HCT116 (cell line): ENCODE data around the gene ST8SIA2. TPM values are rescaled to one million over a fixed set of nuclear protein-coding genes. Genes with fewer than 3 reads are reported as not detected.

Source experiments
- ATAC-seq: fragments of 200-7000 bp; cut with Tn5 transposase; 2 replicates; pipeline ENCODE4 v1.9.1; 2020; ENCODE audit warnings: mild to moderate bottlenecking, moderate library complexity
- BruUV-seq: library from RNA; stranded (reverse); fragments of 400-500 nt; replicated peaks from 2 replicates; lab custom pipeline; 2021; lab: Mats Ljungman, UMichigan
- CTCF ChIA-PET: fragments of 300-600 bp; sonication (Branson Sonifier 250); formaldehyde crosslinking; loops from one replicate; lab custom pipeline; 2021; ENCODE audit warnings: antibody characterized with exemption; lab: Charles Lee
- POLR2A ChIA-PET: fragments of 300-600, 350-600 bp; sonication (Branson Sonifier 250); formaldehyde crosslinking; loops from one replicate; lab custom pipeline; 2021; ENCODE audit warnings: antibody characterized with exemption; lab: Charles Lee
- RAD21 ChIA-PET, 2 experiments: fragments of 300-600 bp; sonication (Branson Sonifier 250); formaldehyde crosslinking; loops; one replicate each; lab custom pipeline; 2023; ENCODE audit warnings: low total read pairs in 2 of 2; ENCODE audit not compliant: uncharacterized antibody in 2 of 2, unreplicated experiment in 2 of 2, low non-redundant PET in 1 of 2; lab: Charles Lee
- DNase-seq: peaks from one replicate; pipeline ENCODE4 v3.0.0-alpha.2; 2010; ENCODE audit warnings: low read depth, low spot score
- H2AFZ ChIP-seq: fragments of 200-600 bp; shearing (Covaris generic), sonication (generic); 2 replicates; pipeline ENCODE4 v1.6.1; 2017; ENCODE audit warnings: low read depth, mixed run types, mixed read lengths, antibody characterized with exemption, low read length; ENCODE audit not compliant: poor library complexity, severe bottlenecking
- H3K27ac ChIP-seq: 2 replicates; pipeline ENCODE4 v1.5.1; 2012; ENCODE audit warnings: low read depth, low read length
- H3K27me3 ChIP-seq: fragments of 200-600 bp; sonication (generic); 2 replicates; pipeline ENCODE4 v1.6.1; 2016; ENCODE audit warnings: mixed run types, low read length, mixed read lengths; ENCODE audit not compliant: insufficient read depth
- H3K36me3 ChIP-seq, 2 experiments: fragments of 200-500 bp in 1 of 2; fragments of 200-600 bp in 1 of 2; sonication (Bioruptor generic) in 1 of 2; sonication (generic) in 1 of 2; 2 replicates each; pipeline versions ENCODE4 v1.5.1 to v1.6.1; 2014 to 2016; ENCODE audit warnings: low read length in 2 of 2, inconsistent platforms in 1 of 2, mixed read lengths in 1 of 2, mixed run types in 1 of 2; ENCODE audit not compliant: insufficient read depth in 2 of 2, control insufficient read depth in 1 of 2
- H3K4me1 ChIP-seq, 2 experiments: fragments of 200-600 bp in 1 of 2; sonication (generic) in 1 of 2; 2 replicates each; pipeline versions ENCODE4 v1.5.1 to v1.6.1; 2012 to 2017; ENCODE audit warnings: low read length in 2 of 2, inconsistent platforms in 1 of 2, mild to moderate bottlenecking in 1 of 2, mixed read lengths in 1 of 2, mixed run types in 1 of 2, moderate library complexity in 1 of 2; ENCODE audit not compliant: insufficient read depth in 2 of 2, control insufficient read depth in 1 of 2
- H3K4me2 ChIP-seq: fragments of 200-600 bp; sonication (generic); 2 replicates; pipeline ENCODE4 v1.6.1; 2017; ENCODE audit warnings: mixed run types, low read length, mixed read lengths
- H3K4me3 ChIP-seq, 2 experiments: fragments of 200-600 bp in 1 of 2; sonication (generic) in 1 of 2; replicated peaks in 1 of 2; 2 replicates each; pipeline ENCODE4 v1.5.1; 2011 to 2016; ENCODE audit warnings: low read length in 2 of 2, control low read depth in 1 of 2, low read depth in 1 of 2, mild to moderate bottlenecking in 1 of 2, mixed read lengths in 1 of 2, mixed run types in 1 of 2
- H3K79me2 ChIP-seq: fragments of 200-600 bp; sonication (generic); 2 replicates; pipeline ENCODE4 v1.6.1; 2017; ENCODE audit warnings: mild to moderate bottlenecking, mixed run types, low read length, moderate library complexity, mixed read lengths; ENCODE audit not compliant: insufficient read depth
- H3K9ac ChIP-seq: fragments of 200-600 bp; sonication (generic); 2 replicates; pipeline ENCODE4 v1.6.1; 2016; ENCODE audit warnings: low read length, mixed read lengths
- H3K9me2 ChIP-seq: fragments of 200-600 bp; sonication (generic), shearing (Covaris generic); 2 replicates; pipeline ENCODE4 v1.6.1; 2017; ENCODE audit warnings: mixed run types, mild to moderate bottlenecking, moderate library complexity; ENCODE audit not compliant: insufficient read depth
- H3K9me3 ChIP-seq, 2 experiments: fragments of 200-500 bp in 1 of 2; fragments of 200-600 bp in 1 of 2; sonication (Bioruptor generic) in 1 of 2; sonication (generic) in 1 of 2; 2 replicates each; pipeline ENCODE4 v1.6.1; 2014 to 2017; ENCODE audit warnings: low read length in 2 of 2, mixed read lengths in 2 of 2, inconsistent platforms in 1 of 2, low read depth in 1 of 2, mild to moderate bottlenecking in 1 of 2, mixed run types in 1 of 2, moderate library complexity in 1 of 2; ENCODE audit not compliant: control insufficient read depth in 1 of 2, insufficient read depth in 1 of 2
- H4K20me1 ChIP-seq: fragments of 200-600 bp; sonication (generic), shearing (Covaris generic); 2 replicates; pipeline ENCODE4 v1.6.1; 2017; ENCODE audit warnings: mixed run types, mild to moderate bottlenecking, moderate library complexity; ENCODE audit not compliant: insufficient read depth
- CBX3 ChIP-seq: IDR thresholded peaks from 2 replicates; pipeline ENCODE4 v1.6.1; 2012; ENCODE audit warnings: low read depth
- CEBPB ChIP-seq: IDR thresholded peaks from 2 replicates; pipeline ENCODE4 v1.6.1; 2012; ENCODE audit warnings: low read depth
- EGR1 ChIP-seq: IDR thresholded peaks from 2 replicates; pipeline ENCODE4 v1.6.1; 2012; ENCODE audit warnings: low read depth
- EZH2 ChIP-seq: fragments of 200-600 bp; sonication (generic); IDR thresholded peaks from 2 replicates; pipeline ENCODE4 v1.6.1; 2017; ENCODE audit warnings: antibody characterized with exemption, mixed run types
- POLR2AphosphoS5 ChIP-seq: IDR thresholded peaks from 2 replicates; pipeline ENCODE4 v1.6.1; 2011; ENCODE audit warnings: mild to moderate bottlenecking, low read depth, low read length, moderate library complexity
- SP1 ChIP-seq: IDR thresholded peaks from 2 replicates; pipeline ENCODE4 v1.6.1; 2012; ENCODE audit warnings: low read depth
- SRF ChIP-seq: IDR thresholded peaks from 2 replicates; pipeline ENCODE4 v1.6.1; 2012; ENCODE audit warnings: low read depth
- TCF7L2 ChIP-seq: IDR thresholded peaks from 2 replicates; pipeline ENCODE4 v1.7.0; 2011; ENCODE audit warnings: borderline replicate concordance, inconsistent platforms; ENCODE audit not compliant: insufficient read depth, insufficient read length; ENCODE audit errors: extremely low read depth
- ZFX ChIP-seq: fragments of 450-650 bp; IDR thresholded peaks from 2 replicates; pipeline ENCODE4 v1.6.1; 2017
- intact Hi-C: fragments of 100-400 bp; cut with micrococcal nuclease; formaldehyde crosslinking; loops from 2 replicates; pipeline ENCODE4 v1.10.0; 2022
- total RNA-seq: library from RNA; stranded (reverse); gene quantifications from one replicate; pipeline ENCODE4 v1.2.1, GENCODE V29; 2021; ENCODE audit not compliant: unreplicated experiment
- TF ChIP-seq, protein P1 (sequence below): IDR thresholded peaks from 2 replicates; pipeline ENCODE4 v1.6.1; 2012
- TF ChIP-seq, protein P2 (sequence below), 3 experiments: fragments of 200-600 bp in 1 of 3; sonication (generic) in 1 of 3; IDR thresholded peaks in 2 of 3; conservative IDR thresholded peaks in 1 of 3; 2 replicates each; pipeline ENCODE4 v1.5.1; 2012 to 2017; ENCODE audit warnings: low read depth in 2 of 3, low read length in 2 of 3, antibody characterized with exemption in 1 of 3, borderline replicate concordance in 1 of 3, control low read depth in 1 of 3, mild to moderate bottlenecking in 1 of 3, mixed read lengths in 1 of 3, mixed run types in 1 of 3, moderate library complexity in 1 of 3; ENCODE audit not compliant: insufficient read depth in 1 of 3
- TF ChIP-seq, protein P3 (sequence below): IDR thresholded peaks from 2 replicates; pipeline ENCODE4 v1.6.1; 2011; ENCODE audit warnings: mild to moderate bottlenecking, low read length, moderate library complexity; ENCODE audit not compliant: insufficient replicate concordance; ENCODE audit errors: extremely low read depth

The ST8SIA2 gene
- total RNA-seq, 1 experiment from 2014 or later, result not detected

DNA sequence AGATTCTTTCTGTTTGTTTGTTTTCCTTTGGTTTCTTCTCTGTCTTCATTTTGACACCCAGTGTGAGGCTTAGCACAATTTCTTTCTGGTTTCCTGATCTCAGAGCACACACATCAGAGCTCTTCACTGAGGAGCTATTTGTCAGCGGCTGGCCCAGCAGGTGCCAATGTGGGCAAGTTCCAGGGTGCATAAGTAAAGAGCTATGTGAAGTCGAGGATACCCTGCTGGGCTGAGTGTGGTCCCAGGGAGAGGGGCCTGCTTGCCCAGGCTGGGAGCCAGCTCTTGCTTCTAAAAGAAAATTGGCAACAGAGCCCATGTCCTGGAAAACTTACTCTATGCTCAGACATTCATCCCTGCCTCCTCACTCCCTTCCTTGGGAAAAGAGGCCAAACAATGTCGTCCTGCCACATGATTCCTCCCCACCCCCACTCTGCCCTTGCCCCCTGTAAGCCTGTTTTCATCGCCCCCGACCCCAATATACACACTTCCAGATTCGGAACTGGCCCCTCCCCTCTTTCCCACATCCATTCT, 101.2 kb downstream of the ST8SIA2 start:
- BruUV-seq, result no TSS peak
- intact Hi-C loops, result no loop called here

More for the DNA sequence above, 101.2 kb downstream of the ST8SIA2 start:
- POLR2A ChIA-PET, result no interaction called here
- Histone ChIP-seq H3K4me3 (no peak overlapping the region), H3K27ac (no peak overlapping the region), H3K27me3 (peaks cover 70% of the 10 kb centered on the region), H3K9me2 (no peaks in the 10 kb centered on the region), H3K36me3 (no peaks in the 10 kb centered on the region), H3K9ac (no peak overlapping the region), H3K79me2 (no peaks in the 10 kb centered on the region), H3K9me3 (no peaks in the 10 kb centered on the region), H3K4me1 (no peaks in the 10 kb centered on the region), H4K20me1 (no peaks in the 10 kb centered on the region), H2AFZ (no peak overlapping the region), H3K4me2 (no peak overlapping the region)
- RAD21 ChIA-PET, result no interaction called here
- TF ChIP-seq ZFX (no peak), TCF7L2 (no peak), SRF (no peak), SP1 (no peak), POLR2AphosphoS5 (no peak), CBX3 (no peak), EZH2 (no peak), CEBPB (no peak), EGR1 (no peak)
- TF ChIP-seq, protein P1, sequence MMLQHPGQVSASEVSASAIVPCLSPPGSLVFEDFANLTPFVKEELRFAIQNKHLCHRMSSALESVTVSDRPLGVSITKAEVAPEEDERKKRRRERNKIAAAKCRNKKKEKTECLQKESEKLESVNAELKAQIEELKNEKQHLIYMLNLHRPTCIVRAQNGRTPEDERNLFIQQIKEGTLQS, result no peak
- TF ChIP-seq, protein P2, sequence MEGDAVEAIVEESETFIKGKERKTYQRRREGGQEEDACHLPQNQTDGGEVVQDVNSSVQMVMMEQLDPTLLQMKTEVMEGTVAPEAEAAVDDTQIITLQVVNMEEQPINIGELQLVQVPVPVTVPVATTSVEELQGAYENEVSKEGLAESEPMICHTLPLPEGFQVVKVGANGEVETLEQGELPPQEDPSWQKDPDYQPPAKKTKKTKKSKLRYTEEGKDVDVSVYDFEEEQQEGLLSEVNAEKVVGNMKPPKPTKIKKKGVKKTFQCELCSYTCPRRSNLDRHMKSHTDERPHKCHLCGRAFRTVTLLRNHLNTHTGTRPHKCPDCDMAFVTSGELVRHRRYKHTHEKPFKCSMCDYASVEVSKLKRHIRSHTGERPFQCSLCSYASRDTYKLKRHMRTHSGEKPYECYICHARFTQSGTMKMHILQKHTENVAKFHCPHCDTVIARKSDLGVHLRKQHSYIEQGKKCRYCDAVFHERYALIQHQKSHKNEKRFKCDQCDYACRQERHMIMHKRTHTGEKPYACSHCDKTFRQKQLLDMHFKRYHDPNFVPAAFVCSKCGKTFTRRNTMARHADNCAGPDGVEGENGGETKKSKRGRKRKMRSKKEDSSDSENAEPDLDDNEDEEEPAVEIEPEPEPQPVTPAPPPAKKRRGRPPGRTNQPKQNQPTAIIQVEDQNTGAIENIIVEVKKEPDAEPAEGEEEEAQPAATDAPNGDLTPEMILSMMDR (IDR thresholded peaks at IDR 0.05 in 2 of 3, conservative IDR thresholded peaks at IDR 0.05 in 1 of 3; ENCODE audit: borderline replicate concordance in 1 of 3, insufficient read depth in 1 of 3, low read depth in 2 of 3, low read length in 2 of 3), result no peak
- TF ChIP-seq, protein P3, sequence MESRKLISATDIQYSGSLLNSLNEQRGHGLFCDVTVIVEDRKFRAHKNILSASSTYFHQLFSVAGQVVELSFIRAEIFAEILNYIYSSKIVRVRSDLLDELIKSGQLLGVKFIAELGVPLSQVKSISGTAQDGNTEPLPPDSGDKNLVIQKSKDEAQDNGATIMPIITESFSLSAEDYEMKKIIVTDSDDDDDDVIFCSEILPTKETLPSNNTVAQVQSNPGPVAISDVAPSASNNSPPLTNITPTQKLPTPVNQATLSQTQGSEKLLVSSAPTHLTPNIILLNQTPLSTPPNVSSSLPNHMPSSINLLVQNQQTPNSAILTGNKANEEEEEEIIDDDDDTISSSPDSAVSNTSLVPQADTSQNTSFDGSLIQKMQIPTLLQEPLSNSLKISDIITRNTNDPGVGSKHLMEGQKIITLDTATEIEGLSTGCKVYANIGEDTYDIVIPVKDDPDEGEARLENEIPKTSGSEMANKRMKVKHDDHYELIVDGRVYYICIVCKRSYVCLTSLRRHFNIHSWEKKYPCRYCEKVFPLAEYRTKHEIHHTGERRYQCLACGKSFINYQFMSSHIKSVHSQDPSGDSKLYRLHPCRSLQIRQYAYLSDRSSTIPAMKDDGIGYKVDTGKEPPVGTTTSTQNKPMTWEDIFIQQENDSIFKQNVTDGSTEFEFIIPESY, result no peak
- ATAC-seq (no peak), DNase-seq (no peak)
- CTCF ChIA-PET, result no interaction called here
